DMS79 (cell line): ENCODE results near the gene POLR3B.

ENCODE experiments used
- DNase-seq: peaks from one replicate; lab custom pipeline; 2025; lab: John Stamatoyannopoulos, UW

Gene POLR3B

DNA sequence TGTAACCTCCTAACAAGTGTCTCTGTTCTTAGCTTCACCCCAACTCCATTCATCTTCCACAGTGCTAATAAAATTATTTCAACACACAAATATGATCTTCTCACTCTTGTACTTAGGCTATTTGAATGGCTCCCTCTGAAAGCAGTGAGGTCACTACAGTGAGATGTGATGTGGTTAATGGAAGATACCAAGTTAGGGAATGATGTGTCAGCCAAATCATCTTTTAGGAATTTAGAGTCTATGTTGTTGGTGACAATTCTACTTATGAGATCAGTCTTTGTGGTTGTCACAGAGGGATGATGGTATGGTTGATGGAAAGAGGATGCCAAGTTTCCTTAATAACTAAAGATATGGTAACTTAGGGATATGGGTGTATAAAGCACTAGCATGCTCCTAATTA lies 57.6 kb downstream of the POLR3B start:
- DNase-seq, result no peak

GRCh38 chr12:106416273-106416672 lies 58.7 kb downstream of the POLR3B start:
- DNase-seq, result no peak

DNA sequence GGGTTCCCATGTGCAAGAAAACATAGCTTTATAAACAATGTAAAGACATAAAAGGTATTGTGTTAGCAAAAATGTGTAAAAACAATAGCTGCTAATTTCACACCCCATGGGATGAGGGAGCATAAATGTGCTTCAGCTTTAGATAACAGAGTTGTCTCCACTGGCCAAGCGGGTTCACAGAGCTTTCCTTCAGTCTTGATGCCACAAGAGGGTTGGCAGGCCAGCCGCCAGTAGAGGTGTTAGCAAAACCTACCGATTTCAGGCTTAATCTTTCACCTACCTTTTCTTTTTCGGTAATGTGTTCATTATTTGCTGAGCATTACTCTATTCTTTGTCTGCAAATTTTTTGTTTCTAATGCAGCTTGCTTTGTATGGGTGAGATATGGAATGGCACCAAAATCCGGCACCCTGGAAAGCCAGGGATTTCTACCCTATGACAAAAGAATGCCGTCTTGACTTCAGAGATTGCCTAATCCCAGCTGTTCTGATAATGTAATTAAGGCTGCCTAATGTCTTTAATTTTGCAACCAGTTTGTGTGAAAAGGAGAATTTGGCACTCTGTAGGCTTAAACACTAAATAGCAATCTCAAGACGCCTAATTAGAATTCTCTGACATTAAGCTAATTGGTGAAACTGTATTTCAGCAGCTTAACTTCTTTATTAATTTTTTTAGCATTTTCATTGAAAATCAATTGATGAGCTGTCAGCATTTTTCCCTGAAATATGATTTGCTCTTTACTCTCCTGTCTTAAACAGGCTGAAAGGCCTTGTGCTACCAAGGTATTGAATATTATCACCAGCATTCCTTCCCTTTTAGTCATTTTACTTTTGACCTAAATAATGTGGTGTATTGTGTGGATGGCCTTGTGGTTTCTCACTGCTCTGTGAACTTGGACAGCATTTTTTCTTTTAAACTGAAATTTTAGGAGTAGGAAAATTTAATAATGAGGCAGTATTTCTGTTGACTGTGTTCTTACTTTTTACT lies 60.7 kb downstream of the POLR3B start:
- no peak for DNase-seq

DNA sequence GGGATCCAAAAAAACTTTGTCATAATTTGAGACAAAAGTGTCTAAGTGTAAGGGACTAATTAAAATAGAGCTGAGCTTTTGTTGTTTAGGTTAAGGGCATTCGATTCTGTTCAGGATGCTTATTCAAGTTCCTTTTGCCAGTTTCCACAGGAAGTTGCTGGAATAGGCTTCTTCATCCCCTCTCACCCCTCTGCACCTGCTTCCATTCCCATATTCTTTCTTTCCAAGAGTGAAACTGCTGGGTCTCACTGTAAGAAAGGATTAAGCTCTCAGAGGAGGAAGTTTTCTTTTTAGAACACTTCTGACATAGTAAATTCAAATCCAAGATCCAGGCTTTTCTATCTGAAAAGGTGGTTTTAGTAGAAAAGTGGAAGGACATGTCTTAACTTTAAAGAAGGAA lies 61.4 kb downstream of the POLR3B start:
- DNase-seq, result no peak

- no peak for DNase-seq
These were observed 65.7 kb downstream of the POLR3B start for GRCh38 chr12:106423291-106423690.

DNA sequence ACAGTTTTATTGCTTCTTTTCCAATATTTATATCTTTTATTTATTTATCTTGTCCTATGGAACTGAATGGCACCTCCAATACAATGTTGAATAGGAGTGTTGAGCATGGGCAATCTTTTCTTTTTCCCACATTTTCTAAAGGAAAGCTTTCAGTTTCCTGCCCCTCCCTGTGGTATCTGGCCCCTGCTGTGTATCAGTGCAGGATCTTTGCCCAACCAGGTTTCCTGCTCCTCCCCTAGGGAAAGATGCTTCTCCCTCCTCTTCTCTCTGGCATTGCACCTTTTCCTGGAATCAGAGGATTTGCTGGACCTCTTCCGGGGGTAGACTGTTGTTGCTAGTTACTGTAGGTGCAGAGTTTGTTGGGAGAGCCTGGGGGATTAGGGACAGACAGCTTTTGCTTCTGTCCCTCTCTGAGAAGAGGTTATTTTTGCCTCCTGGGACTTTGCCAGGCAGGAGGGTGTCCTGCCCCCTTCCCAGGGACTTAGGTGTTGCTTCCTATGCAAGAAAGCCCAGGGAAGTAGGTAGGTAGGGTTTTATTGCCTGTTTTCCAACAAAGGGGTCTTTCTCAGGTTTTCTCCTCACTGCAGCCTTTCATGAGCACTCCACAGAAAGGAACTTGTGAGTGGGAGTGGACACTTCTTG lies 67.6 kb downstream of the POLR3B start:
- no peak for DNase-seq

DNA sequence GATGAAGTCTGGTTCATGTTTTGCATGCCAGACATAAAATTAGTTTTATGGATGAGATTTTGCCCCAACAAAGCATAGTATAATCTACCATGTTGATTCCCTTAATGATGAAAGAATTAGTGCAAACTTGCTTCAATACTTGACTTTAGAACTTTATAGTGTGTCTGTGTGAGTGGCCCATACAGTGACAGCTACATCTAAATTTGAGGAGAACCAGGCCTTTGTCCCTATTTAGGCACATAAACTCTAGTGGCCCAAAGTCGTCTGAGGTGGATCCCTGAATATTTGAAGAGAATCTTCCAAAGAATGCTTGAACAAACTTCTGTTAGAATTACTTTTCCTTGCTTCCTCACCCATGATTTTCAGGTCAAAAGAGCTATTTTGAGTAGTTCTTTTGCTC lies 70.4 kb downstream of the POLR3B start:
- DNase-seq, result no peak

- DNase-seq, result no peak
These were observed 70.8 kb downstream of the POLR3B start for GRCh38 chr12:106428384-106428783.

DNA sequence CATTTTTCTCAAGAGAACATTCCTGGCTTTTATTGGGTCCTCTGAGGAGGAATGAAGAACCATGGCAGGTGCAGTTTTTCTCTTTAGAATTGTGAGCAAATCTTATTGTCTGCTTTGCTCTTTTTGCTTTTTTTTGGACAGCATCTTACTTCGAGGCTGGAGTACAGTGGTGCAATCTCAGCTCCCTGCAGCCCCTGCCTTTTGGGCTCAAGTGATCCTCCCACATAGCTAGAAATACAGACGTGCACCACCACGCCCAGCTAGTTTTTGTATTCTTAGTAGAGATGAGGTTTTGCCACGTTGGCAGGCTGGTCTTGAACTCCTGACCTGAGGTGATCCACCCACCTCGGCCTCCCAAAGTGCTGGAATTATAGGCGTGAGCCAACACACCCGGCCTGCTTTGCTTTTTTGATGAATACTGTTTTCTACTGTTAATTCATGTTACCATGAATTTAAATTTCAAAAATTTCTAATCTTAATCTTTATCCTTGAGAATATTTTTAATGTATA lies 71.5 kb downstream of the POLR3B start:
- DNase-seq, result no peak

- no peak for DNase-seq
These were observed 72.1 kb downstream of the POLR3B start for GRCh38 chr12:106429636-106430035.

GRCh38 chr12:106431839-106432411 lies 74.4 kb downstream of the POLR3B start:
- DNase-seq, result no peak

DNA sequence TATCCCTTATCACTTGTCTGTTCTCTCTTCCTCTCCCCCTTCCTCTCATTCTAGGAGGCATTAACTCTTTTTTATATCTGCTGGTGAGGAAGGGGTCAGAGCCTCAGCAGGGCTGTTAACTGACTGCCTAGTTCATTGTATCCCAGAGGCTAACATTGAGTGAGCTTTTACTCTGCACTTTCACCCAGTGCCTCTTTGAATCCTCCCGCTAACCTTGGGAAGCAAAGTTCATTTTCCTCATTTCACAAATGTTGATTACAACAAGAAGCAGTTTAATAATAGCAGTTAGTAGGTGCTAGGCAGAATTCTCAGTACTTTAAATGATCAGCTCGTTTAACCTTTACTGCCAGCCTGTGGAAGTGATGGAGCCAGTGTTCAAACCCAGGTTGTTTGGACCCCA lies 75.5 kb downstream of the POLR3B start:
- DNase-seq, result no peak

- no peak for DNase-seq
These were observed 77.0 kb downstream of the POLR3B start for GRCh38 chr12:106434526-106434925.

- DNase-seq, result peak; percentile 89
These were observed 78.6 kb downstream of the POLR3B start for GRCh38 chr12:106436164-106436563.

- no peak for DNase-seq
These were observed 85.0 kb downstream of the POLR3B start for GRCh38 chr12:106442575-106442974.

DNA sequence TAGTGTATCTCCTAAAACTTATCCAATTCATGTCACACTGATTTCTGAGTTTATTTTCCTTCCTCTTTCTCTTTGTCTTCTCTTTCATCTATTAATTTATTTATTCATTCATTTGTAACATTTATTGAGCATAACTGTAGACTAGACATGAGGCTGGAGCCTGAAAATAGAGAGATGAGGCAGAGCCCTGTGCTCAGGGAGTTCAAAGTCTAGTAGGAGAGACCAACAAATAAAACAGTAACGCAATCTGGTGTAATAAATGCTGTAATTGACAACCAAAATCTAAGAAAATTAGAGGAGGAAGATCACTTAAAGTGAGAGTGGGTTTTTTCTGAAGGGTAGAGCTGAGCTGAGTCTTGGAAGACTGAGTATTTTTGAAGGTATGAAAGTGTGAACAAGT lies 87.5 kb downstream of the POLR3B start:
- no peak for DNase-seq

- no peak for DNase-seq
These were observed 88.4 kb downstream of the POLR3B start for GRCh38 chr12:106445959-106446358.

- no peak for DNase-seq
These were observed 89.0 kb downstream of the POLR3B start for GRCh38 chr12:106446419-106447092.

DNA sequence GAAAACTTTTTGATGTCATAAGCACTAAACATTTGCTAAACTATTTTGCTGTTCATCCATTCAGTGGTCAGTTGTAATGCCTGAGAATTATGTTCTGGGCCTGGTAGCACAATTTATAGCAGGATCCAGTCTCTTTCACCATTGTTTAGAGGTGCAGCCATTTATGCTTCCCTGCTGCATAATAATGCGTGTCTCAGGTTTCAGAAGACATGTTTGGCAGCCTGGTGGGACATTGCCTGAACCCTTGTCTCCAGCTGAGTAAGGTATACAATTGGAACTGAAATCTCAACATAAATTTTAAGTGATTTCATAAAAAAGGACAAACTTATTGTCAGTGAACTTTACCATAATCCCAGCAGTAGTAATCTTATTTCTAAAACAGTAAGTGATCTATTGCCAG lies 94.8 kb downstream of the POLR3B start:
- no peak for DNase-seq

GRCh38 chr12:106455111-106455510 lies 97.6 kb downstream of the POLR3B start:
- no peak for DNase-seq

GRCh38 chr12:106459124-106459523 lies 101.6 kb downstream of the POLR3B start:
- DNase-seq, result no peak

- no peak for DNase-seq
These were observed 102.0 kb downstream of the POLR3B start for GRCh38 chr12:106459534-106459933.
